Measurements from ENCODE around the gene FBLN2. TPM values are rescaled to one million over a fixed set of nuclear protein-coding genes. Genes with fewer than 3 reads are reported as not detected.

FBLN2 gene
- total and polyA plus RNA-seq, 2 of the 13 experiments (the other 11 are each of a cell fraction or from before 2014, with no cell fraction given): not detected

- Histone ChIP-seq H3K27ac (ENCODE audit: extremely low read length, insufficient read depth, low read length) (no peak overlapping the region), H3K36me3 (replicated peaks in 1 of 2; ENCODE audit: control insufficient read depth in 1 of 2, insufficient read depth in 2 of 2, low read length in 2 of 2) (no peaks in the 10 kb centered on the region), H3K4me3 (replicated peaks in 1 of 3; ENCODE audit: insufficient read depth in 1 of 3, low read depth in 2 of 3, low read length in 3 of 3) (no peak overlapping the region), H3K79me2 (ENCODE audit: insufficient read depth, low read length) (no peaks in the 10 kb centered on the region), H2AFZ (ENCODE audit: low read length) (no peak overlapping the region), H4K20me1 (ENCODE audit: insufficient read depth, low read length) (no peaks in the 10 kb centered on the region), H3K9ac (ENCODE audit: insufficient read depth, low read depth, low read length) (no peak overlapping the region), H3K4me1 (ENCODE audit: insufficient read depth, low read length) (peaks cover 6% of the 10 kb centered on the region; the same call in 1 of the 2 replicates), H3K27me3 (ENCODE audit: control insufficient read depth in 1 of 2, insufficient read depth in 2 of 2, low read length in 2 of 2) (peaks cover 10 to 45% of the 10 kb centered on the region in 2 experiments), H3K4me2 (ENCODE audit: low read depth, low read length) (no peak overlapping the region), H3K9me3 (ENCODE audit: low read length) (no peaks in the 10 kb centered on the region)
- BruUV-seq (replicated peaks): no TSS peak
- in situ Hi-C loops (cut with HindIII; ENCODE audit: extremely low pct_ligation_motif_present, low pct_unique_long_range_greater_than_20kb) (loop anchor here (5.0 kb wide), 2 partner anchors 79 to 149 kb away; no protein-coding TSS in a partner anchor), intact Hi-C loops (cut with micrococcal nuclease; ENCODE audit: unreplicated experiment) (no loop called here)
- ChIA-PET CTCF (ENCODE audit: low intra/inter-chr PET ratio, low total read pairs) (interaction anchor here (5.3 kb wide), 1 partner anchor 149 kb away, joined by 96 read pairs; no protein-coding TSS in a partner anchor), POLR2A (no interaction called here)
- no peak for FAIRE-seq
- WGBS (ENCODE audit: low lambda C conversion rate): 14% methylated on average over 7 of the region's 9 CpGs
- no peak for ATAC-seq
- DNase-seq (ENCODE audit: low spot score): no peak
- TF ChIP-seq KLF9 (CRISPR knock-in tag; IDR thresholded peaks at IDR 0.05; ENCODE audit: low read depth) (no peak), AKNA (CRISPR knock-in tag; IDR thresholded peaks at IDR 0.05; ENCODE audit: borderline replicate concordance) (no peak), NBN (conservative IDR thresholded peaks at IDR 0.05) (no peak), DPF2 (CRISPR knock-in tag; IDR thresholded peaks at IDR 0.05; ENCODE audit: borderline replicate concordance, low read depth) (no peak), ZBTB40 (IDR thresholded peaks at IDR 0.05) (no peak), ZBTB40 (CRISPR knock-in tag; IDR thresholded peaks at IDR 0.05) (no peak), ZNF225 (CRISPR knock-in tag; IDR thresholded peaks at IDR 0.05) (no peak), ETS1 (CRISPR knock-in tag; IDR thresholded peaks at IDR 0.05) (no peak)
These were observed 97.1 kb downstream of the FBLN2 start for GRCh38 chr3:13645801-13646637.

Measured in HepG2 (cell line).